GM19035 (cell line): ENCODE data around the gene COL4A3.
"Not testable (repeated sequence)": the region's sequence is repeated elsewhere in the genome, so short reads cannot be mapped to it uniquely, and the experiment has no call there.

Experiments used
- ATAC-seq: cut with Tn5 transposase; IDR thresholded peaks from one replicate; pipeline ENCODE4 v1.9.1; 2021; ENCODE audit not compliant: unreplicated experiment

Gene COL4A3

GRCh38 chr2:227154986-227155774 is 9.2 kb upstream of the COL4A3 start:
- ATAC-seq, result no peak

GRCh38 chr2:227160164-227160563 is 4.3 kb upstream of the COL4A3 start:
- no peak for ATAC-seq

- ATAC-seq, result no peak
These were observed 2.5 kb upstream of the COL4A3 start for GRCh38 chr2:227161947-227162346.

- peak; percentile 69 for ATAC-seq
These were observed 883 bp upstream of the COL4A3 start for GRCh38 chr2:227163485-227163997.

- peak; percentile 66 for ATAC-seq
These were observed 403 bp downstream of the COL4A3 start for GRCh38 chr2:227164763-227165291.

GRCh38 chr2:227171779-227172178 is 7.4 kb downstream of the COL4A3 start:
- not testable (repeated sequence) for ATAC-seq

GRCh38 chr2:227177592-227178336 is 13.3 kb downstream of the COL4A3 start:
- ATAC-seq, result no peak

- no peak for ATAC-seq
These were observed 15.7 kb downstream of the COL4A3 start for GRCh38 chr2:227179988-227180685.

GRCh38 chr2:227180770-227181169 is 16.3 kb downstream of the COL4A3 start:
- ATAC-seq, result no peak

GRCh38 chr2:227182765-227183164 is 18.3 kb downstream of the COL4A3 start:
- ATAC-seq, result no peak

- ATAC-seq, result no peak
These were observed 19.4 kb downstream of the COL4A3 start for GRCh38 chr2:227183657-227184367.

- no peak for ATAC-seq
These were observed 21.3 kb downstream of the COL4A3 start for GRCh38 chr2:227185615-227186232.

- no peak for ATAC-seq
These were observed 22.3 kb downstream of the COL4A3 start for GRCh38 chr2:227186751-227187150.

- ATAC-seq, result peak; percentile 87
These were observed 23.9 kb downstream of the COL4A3 start for GRCh38 chr2:227188292-227188691.

- no peak for ATAC-seq
These were observed 26.9 kb downstream of the COL4A3 start for GRCh38 chr2:227191367-227191766.

GRCh38 chr2:227192491-227192890 is 28.1 kb downstream of the COL4A3 start:
- ATAC-seq, result no peak

- ATAC-seq, result no peak
These were observed 29.8 kb downstream of the COL4A3 start for GRCh38 chr2:227194219-227194618.

GRCh38 chr2:227198866-227199265 is 34.4 kb downstream of the COL4A3 start:
- ATAC-seq, result no peak

- no peak for ATAC-seq
These were observed 37.3 kb downstream of the COL4A3 start for GRCh38 chr2:227201771-227202170.

- ATAC-seq, result no peak
These were observed 40.0 kb downstream of the COL4A3 start for GRCh38 chr2:227204452-227204851.
